AG04449 (cell line): ENCODE measurements around the gene FAM240A.
A peak's percentile ranks its signal among the peaks of the same experiment; 100 is the strongest.

Experiments used
- CTCF ChIA-PET: fragments of 350-600 bp; formaldehyde crosslinking; extraction: SDS; loops from one replicate; lab custom pipeline; 2021; ENCODE audit warnings: antibody characterized with exemption; lab: Yijun Ruan, JAX
- POLR2A ChIA-PET: fragments of 400-600, 350-600 bp; formaldehyde crosslinking; extraction: SDS; loops from one replicate; lab custom pipeline; 2020; ENCODE audit warnings: antibody characterized with exemption, inconsistent platforms; lab: Yijun Ruan, JAX
- DNase-seq: peaks from one replicate; pipeline ENCODE4 v3.0.0-alpha.2; 2010; ENCODE audit warnings: low read depth, low spot score
- H3K4me3 ChIP-seq: 2 replicates; pipeline ENCODE4 v1.5.1; 2011; ENCODE audit warnings: low read depth, mild to moderate bottlenecking, control low read depth, low read length
- CTCF ChIP-seq: IDR thresholded peaks from one replicate; pipeline ENCODE4 v1.5.1; 2011; ENCODE audit warnings: mild to moderate bottlenecking, moderate library complexity, low read length, control low read depth, inconsistent platforms; ENCODE audit not compliant: insufficient read depth; ENCODE audit errors: missing control alignments

The FAM240A gene

GRCh38 chr3:46639221-46639620 is 26.9 kb downstream of the FAM240A start:
- TF ChIP-seq CTCF, result no peak
- POLR2A ChIA-PET, result no interaction called here
- CTCF ChIA-PET, result interaction anchor here (1.4 to 4.4 kb wide), 3 partner anchors 9 to 150 kb away, joined by 6 to 32 read pairs (median 8); no protein-coding TSS in a partner anchor

GRCh38 chr3:46640927-46641326 is 28.6 kb downstream of the FAM240A start:
- POLR2A ChIA-PET, result no interaction called here
- CTCF ChIA-PET, result interaction anchor here (1.1 to 4.4 kb wide), 3 partner anchors 11 to 152 kb away, joined by 3 to 32 read pairs (median 6); no protein-coding TSS in a partner anchor
- TF ChIP-seq CTCF, result no peak
- H3K4me3 ChIP-seq, result no peak overlapping the region
- no peak for DNase-seq

More at GRCh38 chr3:46639221-46639620, 26.9 kb downstream of the FAM240A start:
- DNase-seq, result no peak
- no peak overlapping the region for H3K4me3 ChIP-seq

- ChIA-PET POLR2A (no interaction called here), CTCF (interaction anchor here (2.1 kb wide), 1 partner anchor 13 kb away, joined by 11 read pairs; no protein-coding TSS in a partner anchor)
- TF ChIP-seq CTCF, result no peak
- no peak for DNase-seq
- no peak overlapping the region for H3K4me3 ChIP-seq
These were observed 30.6 kb downstream of the FAM240A start for GRCh38 chr3:46642971-46643370.

GRCh38 chr3:46643701-46644100 is 31.4 kb downstream of the FAM240A start:
- CTCF ChIA-PET, result interaction anchor here (1.0 to 2.1 kb wide), 4 partner anchors 11 to 157 kb away, joined by 3 to 11 read pairs (median 4); no protein-coding TSS in a partner anchor
- no peak for DNase-seq
- no peak overlapping the region for H3K4me3 ChIP-seq
- POLR2A ChIA-PET, result no interaction called here
- no peak for TF ChIP-seq CTCF

- ChIA-PET CTCF (interaction anchor here (0.9 to 1.4 kb wide), 2 partner anchors 13 to 16 kb away, joined by 3 read pairs; no protein-coding TSS in a partner anchor), POLR2A (interaction anchor here (0.5 kb wide), 1 partner anchor 17 kb away, joined by 3 read pairs; no protein-coding TSS in a partner anchor)
These were observed 34.4 kb downstream of the FAM240A start for GRCh38 chr3:46646700-46647099.

More at GRCh38 chr3:46646700-46647099, 34.4 kb downstream of the FAM240A start:
- H3K4me3 ChIP-seq, result no peak overlapping the region
- TF ChIP-seq CTCF, result no peak
- peak; percentile 17 for DNase-seq
